Measurements from ENCODE around the gene TTC9B. TPM values are rescaled to one million over a fixed set of nuclear protein-coding genes. Genes with fewer than 3 reads are reported as not detected.

TTC9B gene
- total and polyA plus RNA-seq, 3 donors from 2014 or later: 0.30 to 0.71 (median 0.50) TPM

DNA sequence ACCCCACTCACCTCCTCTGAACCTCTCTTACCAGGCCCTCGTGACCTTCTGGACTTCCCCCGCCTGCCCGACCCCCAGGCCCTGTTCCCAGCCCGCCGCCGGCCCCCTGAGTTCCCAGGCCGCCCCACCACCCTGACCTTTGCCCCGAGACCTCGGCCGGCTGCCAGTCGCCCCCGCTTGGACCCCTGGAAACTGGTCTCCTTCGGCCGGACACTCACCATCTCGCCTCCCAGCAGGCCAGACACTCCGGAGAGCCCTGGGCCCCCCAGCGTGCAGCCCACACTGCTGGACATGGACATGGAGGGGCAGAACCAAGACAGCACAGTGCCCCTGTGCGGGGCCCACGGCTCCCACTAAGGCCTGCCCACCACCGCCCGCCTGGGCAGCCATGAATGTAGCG, 3.2 kb downstream of the TTC9B start:
- Histone ChIP-seq H3K27me3 (no peaks in the 10 kb centered on the region), H3K4me3 (no peak overlapping the region), H3K27ac (no peak overlapping the region), H3K4me1 (no peaks in the 10 kb centered on the region), H3K36me3 (ENCODE audit: low read depth, missing control alignments) (no peaks in the 10 kb centered on the region), H3K9me3 (no peaks in the 10 kb centered on the region)
- no peak for TF ChIP-seq POLR2A (IDR thresholded peaks at IDR 0.05)
- TF ChIP-seq CTCF (IDR thresholded peaks at IDR 0.05): no peak
- 84 to 85% methylated on average over 22 of the region's 22 CpGs for WGBS, 2 donors
- DNase-seq: no peak
- intact Hi-C loops (cut with DNase I; ENCODE audit: low total_unique reads): no loop called here

DNA sequence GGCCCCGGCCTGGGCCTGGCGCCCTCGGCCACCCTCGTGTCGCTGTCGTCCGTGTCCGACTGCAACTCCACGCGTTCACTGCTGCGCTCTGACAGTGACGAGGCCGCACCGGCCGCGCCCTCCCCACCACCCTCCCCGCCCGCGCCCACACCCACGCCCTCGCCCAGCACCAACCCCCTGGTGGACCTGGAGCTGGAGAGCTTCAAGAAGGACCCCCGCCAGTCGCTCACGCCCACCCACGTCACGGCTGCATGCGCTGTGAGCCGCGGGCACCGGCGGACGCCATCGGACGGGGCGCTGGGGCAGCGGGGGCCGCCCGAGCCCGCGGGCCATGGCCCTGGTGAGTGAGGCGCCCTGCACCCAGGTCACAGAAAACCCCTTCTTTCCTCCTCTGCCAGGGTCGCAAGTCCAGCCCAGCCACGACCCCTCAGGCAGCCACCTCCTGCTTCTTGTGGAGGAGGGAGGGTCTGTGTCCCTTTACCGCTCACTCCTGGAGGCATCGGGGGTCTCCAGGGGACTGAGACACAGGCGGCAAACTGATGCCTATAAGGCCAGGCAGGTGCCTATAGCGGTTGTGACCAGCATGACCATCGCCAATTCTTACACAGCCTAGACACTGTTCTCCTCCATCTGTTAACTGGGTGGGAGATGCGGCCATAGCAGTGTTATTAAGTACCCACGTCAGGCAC, 4.2 kb downstream of the TTC9B start:
- no peaks in the 10 kb centered on the region for H3K4me1 ChIP-seq
- no peaks in the 10 kb centered on the region for H3K9me3 ChIP-seq
- TF ChIP-seq POLR2A (IDR thresholded peaks at IDR 0.05) (no peak), CTCF (IDR thresholded peaks at IDR 0.05) (no peak)
- H3K36me3 ChIP-seq (ENCODE audit: low read depth, missing control alignments): no peaks in the 10 kb centered on the region
- H3K4me3 ChIP-seq: no peak overlapping the region
- no peak overlapping the region for H3K27ac ChIP-seq
- 71 to 85% methylated on average over 9 to 44 of the region's 50 CpGs for WGBS, 2 donors
- no peak for DNase-seq
- intact Hi-C loops (cut with DNase I; ENCODE audit: low total_unique reads): no loop called here
- no peaks in the 10 kb centered on the region for H3K27me3 ChIP-seq

GRCh38 chr19:40213251-40213829, 4.8 kb downstream of the TTC9B start:
- Histone ChIP-seq H3K4me3 (no peak overlapping the region), H3K36me3 (ENCODE audit: low read depth, missing control alignments) (no peaks in the 10 kb centered on the region), H3K27ac (no peak overlapping the region), H3K27me3 (no peaks in the 10 kb centered on the region), H3K9me3 (no peaks in the 10 kb centered on the region), H3K4me1 (no peaks in the 10 kb centered on the region)
- DNase-seq: no peak
- WGBS, 2 donors: 74 to 90% methylated on average over 42 to 43 of the region's 53 CpGs
- intact Hi-C loops (cut with DNase I; ENCODE audit: low total_unique reads): no loop called here
- TF ChIP-seq POLR2A (IDR thresholded peaks at IDR 0.05): no peak
- no peak for TF ChIP-seq CTCF (IDR thresholded peaks at IDR 0.05)

- H3K27me3 ChIP-seq: no peaks in the 10 kb centered on the region
- H3K4me1 ChIP-seq: no peaks in the 10 kb centered on the region
- H3K4me3 ChIP-seq: no peak overlapping the region
- WGBS, 2 donors: 96 to 97% methylated on average over 5 of the region's 5 CpGs
- H3K27ac ChIP-seq: no peak overlapping the region
- no peaks in the 10 kb centered on the region for H3K9me3 ChIP-seq
- TF ChIP-seq POLR2A (IDR thresholded peaks at IDR 0.05): no peak
- no peak for TF ChIP-seq CTCF (IDR thresholded peaks at IDR 0.05)
- H3K36me3 ChIP-seq (ENCODE audit: low read depth, missing control alignments): no peaks in the 10 kb centered on the region
- DNase-seq: no peak
- intact Hi-C loops (cut with DNase I; ENCODE audit: low total_unique reads): no loop called here
These were observed 7.3 kb downstream of the TTC9B start for GRCh38 chr19:40210889-40211288.

- TF ChIP-seq CTCF (IDR thresholded peaks at IDR 0.05) (no peak), POLR2A (IDR thresholded peaks at IDR 0.05) (no peak)
- no peaks in the 10 kb centered on the region for H3K27me3 ChIP-seq
These were observed 9.6 kb downstream of the TTC9B start for GRCh38 chr19:40208602-40209001.

More at GRCh38 chr19:40208602-40209001, 9.6 kb downstream of the TTC9B start:
- no peaks in the 10 kb centered on the region for H3K4me1 ChIP-seq
- no peaks in the 10 kb centered on the region for H3K9me3 ChIP-seq
- H3K4me3 ChIP-seq: no peak overlapping the region
- intact Hi-C loops (cut with DNase I; ENCODE audit: low total_unique reads): no loop called here
- DNase-seq: no peak
- H3K27ac ChIP-seq: no peak overlapping the region
- WGBS, 2 donors: 98 to 99% methylated on average over 5 of the region's 5 CpGs
- no peaks in the 10 kb centered on the region for H3K36me3 ChIP-seq (ENCODE audit: low read depth, missing control alignments)
